PC-3 (cell line): ENCODE measurements around the gene FSIP1.

Source experiments
- EZH2 ChIP-seq: fragments of 300-600 bp; sonication (generic); IDR thresholded peaks from one replicate; pipeline ENCODE4 v1.6.1; 2017; ENCODE audit warnings: antibody characterized with exemption, mild to moderate bottlenecking, low read length; ENCODE audit not compliant: unreplicated experiment
- EZH2phosphoT487 ChIP-seq: fragments of 300-600 bp; sonication (generic); IDR thresholded peaks from 2 replicates; pipeline ENCODE4 v1.6.1; 2018; ENCODE audit warnings: mild to moderate bottlenecking, antibody characterized with exemption, low read length, borderline replicate concordance
- TF ChIP-seq, protein P1 (sequence below): fragments of 300-600 bp; sonication (generic); conservative IDR thresholded peaks from 2 replicates; pipeline ENCODE4 v1.5.1; 2017; ENCODE audit warnings: antibody characterized with exemption, low read depth, mild to moderate bottlenecking, low read length

DNA sequence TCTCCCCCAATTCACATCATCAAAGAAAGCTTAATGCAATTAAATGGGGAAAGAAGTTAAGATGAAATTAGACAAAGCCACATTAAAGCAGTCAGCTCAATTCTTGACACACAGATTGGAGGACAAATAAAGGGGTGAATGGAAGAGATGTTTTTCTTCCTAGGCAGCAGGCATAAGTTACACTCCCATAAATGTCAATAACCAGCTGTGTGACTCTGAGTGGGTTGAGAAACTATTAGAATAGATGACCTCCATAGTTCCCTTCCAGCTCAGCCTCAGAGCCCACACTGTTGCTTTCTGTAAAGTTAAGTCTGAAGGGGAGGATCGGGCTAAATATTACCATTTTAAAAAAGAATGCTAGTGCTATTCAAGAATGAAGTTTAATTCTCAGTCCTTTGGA, 130.8 kb downstream of the FSIP1 start:
- TF ChIP-seq EZH2 (no peak), EZH2phosphoT487 (no peak)
- TF ChIP-seq, protein P1, sequence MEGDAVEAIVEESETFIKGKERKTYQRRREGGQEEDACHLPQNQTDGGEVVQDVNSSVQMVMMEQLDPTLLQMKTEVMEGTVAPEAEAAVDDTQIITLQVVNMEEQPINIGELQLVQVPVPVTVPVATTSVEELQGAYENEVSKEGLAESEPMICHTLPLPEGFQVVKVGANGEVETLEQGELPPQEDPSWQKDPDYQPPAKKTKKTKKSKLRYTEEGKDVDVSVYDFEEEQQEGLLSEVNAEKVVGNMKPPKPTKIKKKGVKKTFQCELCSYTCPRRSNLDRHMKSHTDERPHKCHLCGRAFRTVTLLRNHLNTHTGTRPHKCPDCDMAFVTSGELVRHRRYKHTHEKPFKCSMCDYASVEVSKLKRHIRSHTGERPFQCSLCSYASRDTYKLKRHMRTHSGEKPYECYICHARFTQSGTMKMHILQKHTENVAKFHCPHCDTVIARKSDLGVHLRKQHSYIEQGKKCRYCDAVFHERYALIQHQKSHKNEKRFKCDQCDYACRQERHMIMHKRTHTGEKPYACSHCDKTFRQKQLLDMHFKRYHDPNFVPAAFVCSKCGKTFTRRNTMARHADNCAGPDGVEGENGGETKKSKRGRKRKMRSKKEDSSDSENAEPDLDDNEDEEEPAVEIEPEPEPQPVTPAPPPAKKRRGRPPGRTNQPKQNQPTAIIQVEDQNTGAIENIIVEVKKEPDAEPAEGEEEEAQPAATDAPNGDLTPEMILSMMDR: no peak
